SK-N-SH (cell line): ENCODE data around the gene NFATC3. TPM values are rescaled to one million over a fixed set of nuclear protein-coding genes. Genes with fewer than 3 reads are reported as not detected.

Experiments used
- CTCF ChIA-PET: fragments of 300-600, 350-600 bp; formaldehyde crosslinking; extraction: SDS; loops from one replicate; lab custom pipeline; 2021; lab: Yijun Ruan, JAX
- POLR2A ChIA-PET: fragments of 350-600 bp; sonication (Branson Sonifier 250); formaldehyde crosslinking; extraction: SDS; loops from one replicate; lab custom pipeline; 2020; ENCODE audit warnings: antibody characterized with exemption, inconsistent platforms; lab: Yijun Ruan, JAX
- DNase-seq: peaks from one replicate; pipeline ENCODE4 v3.0.0; 2012
- H2AFZ ChIP-seq: fragments of 200-600 bp; sonication (generic); 2 replicates; pipeline ENCODE4 v1.8.1; 2016; ENCODE audit warnings: antibody characterized with exemption, mild to moderate bottlenecking, low read depth
- H3F3A ChIP-seq: fragments of 200-600 bp; sonication (generic); replicated peaks from 2 replicates; pipeline ENCODE3; 2016; ENCODE audit warnings: antibody characterized with exemption, mild to moderate bottlenecking; ENCODE audit not compliant: insufficient read depth
- H3K27ac ChIP-seq, 2 experiments: fragments of 200-500 bp in 1 of 2; fragments of 200-600 bp in 1 of 2; sonication (Bioruptor generic) in 1 of 2; sonication (generic), shearing (Covaris generic) in 1 of 2; 2 replicates each; pipeline versions ENCODE4 v1.5.1 to v1.6.1; 2014 to 2016; ENCODE audit warnings: low read depth in 2 of 2, inconsistent platforms in 1 of 2, low read length in 1 of 2, mild to moderate bottlenecking in 1 of 2, mixed read lengths in 1 of 2
- H3K27me3 ChIP-seq: fragments of 200-600 bp; sonication (generic), shearing (Covaris generic); 2 replicates; pipeline ENCODE4 v1.6.1; 2016; ENCODE audit warnings: mixed run types; ENCODE audit not compliant: insufficient read depth
- H3K36me3 ChIP-seq, 2 experiments: fragments of 200-500 bp in 1 of 2; fragments of 200-600 bp in 1 of 2; sonication (Bioruptor generic) in 1 of 2; sonication (generic) in 1 of 2; replicated peaks in 1 of 2; 2 replicates each; pipeline versions ENCODE3 to v1.5.1; 2014 to 2016; ENCODE audit warnings: low read length in 1 of 2, mild to moderate bottlenecking in 1 of 2; ENCODE audit not compliant: insufficient read depth in 2 of 2, control insufficient read depth in 1 of 2
- H3K4me1 ChIP-seq, 2 experiments: fragments of 200-500 bp in 1 of 2; fragments of 200-600 bp in 1 of 2; sonication (Bioruptor generic) in 1 of 2; sonication (generic), shearing (Covaris generic) in 1 of 2; 2 replicates each; pipeline versions ENCODE4 v1.5.1 to v1.6.1; 2014 to 2016; ENCODE audit warnings: low read depth in 1 of 2, low read length in 1 of 2, mixed run types in 1 of 2; ENCODE audit not compliant: insufficient read depth in 2 of 2, control insufficient read depth in 1 of 2
- H3K4me2 ChIP-seq: fragments of 200-600 bp; sonication (generic), shearing (Covaris generic); 2 replicates; pipeline ENCODE4 v1.6.1; 2017; ENCODE audit warnings: mixed run types
- H3K4me3 ChIP-seq, 2 experiments: fragments of 200-500 bp in 1 of 2; fragments of 200-600 bp in 1 of 2; sonication (Bioruptor generic) in 1 of 2; sonication (generic), shearing (Covaris generic) in 1 of 2; 2 replicates each; pipeline versions ENCODE4 v1.5.1 to v1.8.1; 2014 to 2016; ENCODE audit warnings: low read depth in 2 of 2, inconsistent platforms in 1 of 2, low read length in 1 of 2, mild to moderate bottlenecking in 1 of 2, mixed read lengths in 1 of 2, moderate library complexity in 1 of 2
- H3K79me2 ChIP-seq: fragments of 200-600 bp; sonication (generic); 2 replicates; pipeline ENCODE4 v1.8.1; 2017; ENCODE audit warnings: mild to moderate bottlenecking; ENCODE audit not compliant: insufficient read depth
- H3K9ac ChIP-seq: fragments of 200-600 bp; sonication (generic); 2 replicates; pipeline ENCODE4 v1.6.1; 2017; ENCODE audit warnings: mixed run types
- H3K9me2 ChIP-seq: fragments of 200-600 bp; sonication (generic); 2 replicates; pipeline ENCODE4 v1.6.1; 2017; ENCODE audit warnings: mixed run types
- H3K9me3 ChIP-seq: fragments of 200-600 bp; sonication (generic); 2 replicates; pipeline ENCODE4 v1.6.1; 2017; ENCODE audit warnings: mixed run types, mild to moderate bottlenecking, moderate library complexity
- H4K20me1 ChIP-seq: fragments of 200-600 bp; sonication (generic); 2 replicates; pipeline ENCODE4 v1.6.1; 2017; ENCODE audit warnings: mild to moderate bottlenecking, mixed run types; ENCODE audit not compliant: insufficient read depth
- CHD2 ChIP-seq: fragments of 150-350 bp; IDR thresholded peaks from 2 replicates; pipeline ENCODE4 v1.6.1; 2018; ENCODE audit warnings: low read length; ENCODE audit not compliant: partially characterized antibody
- ELF1 ChIP-seq: IDR thresholded peaks from 2 replicates; pipeline ENCODE4 v1.4.0; 2012
- EP300 ChIP-seq, 2 experiments: IDR thresholded peaks; 2 replicates each; pipeline versions ENCODE4 v1.4.0 to v1.6.1; 2012; ENCODE audit warnings: borderline replicate concordance in 1 of 2, low read depth in 1 of 2, low read length in 1 of 2
- FOXJ3 ChIP-seq: sonication (generic); formaldehyde crosslinking; IDR thresholded peaks from 2 replicates; pipeline ENCODE4 v1.5.1; 2020; ENCODE audit warnings: mild to moderate bottlenecking, missing genetic modification reagents
- FOXM1 ChIP-seq: IDR thresholded peaks from 2 replicates; pipeline ENCODE4 v1.4.0; 2012; ENCODE audit warnings: low read depth, mild to moderate bottlenecking
- GABPA ChIP-seq: IDR thresholded peaks from 2 replicates; pipeline ENCODE4 v1.4.0; 2012; ENCODE audit warnings: low read depth, mild to moderate bottlenecking
- GATA2 ChIP-seq: sonication (generic); formaldehyde crosslinking; IDR thresholded peaks from 2 replicates; pipeline ENCODE4 v1.5.0; 2020; ENCODE audit warnings: mild to moderate bottlenecking, missing genetic modification reagents
- MEF2A ChIP-seq: IDR thresholded peaks from 2 replicates; pipeline ENCODE4 v1.4.0; 2012; ENCODE audit warnings: low read depth, borderline replicate concordance
- NFIC ChIP-seq: IDR thresholded peaks from 2 replicates; pipeline ENCODE4 v1.4.0; 2012; ENCODE audit warnings: borderline replicate concordance
- NRF1 ChIP-seq: IDR thresholded peaks from 2 replicates; pipeline ENCODE4 v1.6.1; 2012; ENCODE audit warnings: low read depth, mild to moderate bottlenecking, low read length
- POLR2AphosphoS5 ChIP-seq: IDR thresholded peaks from 2 replicates; pipeline ENCODE4 v1.6.1; 2012; ENCODE audit warnings: low read depth, low read length
- RAD21 ChIP-seq: IDR thresholded peaks from 2 replicates; pipeline ENCODE4 v1.6.1; 2012; ENCODE audit warnings: mild to moderate bottlenecking, low read length
- RCOR1 ChIP-seq: fragments of 150-350 bp; IDR thresholded peaks from 2 replicates; pipeline ENCODE4 v1.6.1; 2017; ENCODE audit warnings: antibody characterized with exemption, low read length
- RXRA ChIP-seq: IDR thresholded peaks from 2 replicates; pipeline ENCODE4 v1.4.0; 2012; ENCODE audit warnings: low read depth, mild to moderate bottlenecking, borderline replicate concordance
- SIN3A ChIP-seq: IDR thresholded peaks from 2 replicates; pipeline ENCODE4 v1.6.1; 2012; ENCODE audit warnings: low read depth, mild to moderate bottlenecking, low read length, moderate library complexity, borderline replicate concordance
- SMC3 ChIP-seq: IDR thresholded peaks from 2 replicates; pipeline ENCODE4 v1.6.1; 2012; ENCODE audit warnings: low read depth, low read length, improper control_type of control experiment
- TCF12 ChIP-seq: IDR thresholded peaks from 2 replicates; pipeline ENCODE4 v1.4.0; 2012
- TEAD4 ChIP-seq: IDR thresholded peaks from 2 replicates; pipeline ENCODE4 v1.4.0; 2012; ENCODE audit warnings: mild to moderate bottlenecking, borderline replicate concordance; ENCODE audit not compliant: insufficient read depth
- YY1 ChIP-seq: IDR thresholded peaks from 2 replicates; pipeline ENCODE4 v1.4.0; 2012; ENCODE audit warnings: low read depth, mild to moderate bottlenecking
- WGBS: methylation state at CpG from one replicate; pipeline ENCODE4 v1.1.6; 2017; ENCODE audit warnings: low lambda C conversion rate; 5-methylcytosine and 5-hydroxymethylcytosine counted together
- polyA plus RNA-seq, 3 experiments: library from polyadenylated mRNA; depleted of rRNA; stranded (reverse); fragments of >200 nt; gene quantifications; 2 replicates each; pipeline ENCODE4 v1.2.3, GENCODE V29; 2012
- TF ChIP-seq, protein P1 (sequence below): IDR thresholded peaks from 2 replicates; pipeline ENCODE4 v1.4.0; 2012; ENCODE audit warnings: low read depth, borderline replicate concordance
- TF ChIP-seq, protein P2 (sequence below): fragments of 200-600 bp; sonication (generic); IDR thresholded peaks from 2 replicates; pipeline ENCODE4 v1.6.1; 2017; ENCODE audit warnings: antibody characterized with exemption, mild to moderate bottlenecking, moderate library complexity
- TF ChIP-seq, protein P3 (sequence below): IDR thresholded peaks from 2 replicates; pipeline ENCODE4; 2012
- TF ChIP-seq, protein P4 (sequence below): IDR thresholded peaks from 2 replicates; pipeline ENCODE4 v1.4.0; 2012; ENCODE audit warnings: low read depth, borderline replicate concordance
- TF ChIP-seq, protein P5 (sequence below): IDR thresholded peaks from 2 replicates; pipeline ENCODE4 v1.4.0; 2012; ENCODE audit warnings: low read depth

Gene NFATC3
- polyA plus RNA-seq, 1 of the 3 experiments (the other 2 are of a cell fraction), result 5.7 TPM

DNA sequence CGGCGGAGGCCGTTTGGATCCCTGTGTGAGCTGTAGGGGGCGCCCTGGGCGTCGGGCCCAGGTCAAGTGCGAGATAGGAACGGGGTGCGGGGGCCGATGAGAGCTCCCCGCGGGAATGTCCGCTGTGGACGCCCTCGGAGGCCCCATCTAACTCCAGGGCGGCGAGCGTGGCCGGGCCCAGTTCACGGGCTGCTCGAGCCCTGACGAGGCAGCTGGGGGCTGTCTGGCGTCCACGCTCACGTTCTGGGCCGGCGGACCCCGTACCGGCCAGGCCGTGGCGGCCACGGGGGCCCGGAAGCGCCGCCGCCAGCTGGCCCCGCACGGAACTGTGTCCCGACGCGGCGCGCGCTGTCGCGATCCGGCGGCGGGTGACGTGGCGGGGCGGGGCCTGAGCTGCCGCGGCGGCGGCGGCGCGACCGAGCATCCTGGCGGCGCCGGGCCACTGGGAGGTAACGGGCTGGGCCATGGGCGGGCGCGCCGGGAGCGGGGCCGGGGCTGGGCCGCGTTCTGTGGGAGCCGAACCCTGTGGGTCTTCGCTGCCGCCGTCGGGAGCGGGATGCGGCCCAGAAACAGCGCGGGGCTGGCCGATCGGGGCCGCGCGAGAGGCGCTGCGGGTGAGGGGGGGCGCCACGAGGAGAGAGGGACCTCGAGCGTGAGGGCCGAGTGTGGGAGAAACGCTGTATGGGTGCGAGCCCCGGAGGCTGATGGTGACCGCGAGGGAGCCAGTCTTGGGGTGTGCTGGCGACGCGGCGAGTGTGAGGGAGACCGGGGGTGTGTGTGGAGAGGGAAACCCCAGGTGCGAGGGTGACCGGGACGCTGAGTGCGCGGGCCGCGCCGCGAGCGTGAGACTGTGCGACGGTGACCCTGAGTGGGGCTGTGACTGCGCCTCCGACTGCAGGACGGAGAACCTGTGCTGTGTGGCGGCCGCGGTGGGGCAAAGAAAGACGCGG, 179.2 kb downstream of the NFATC3 start, which contains the start of gene SLC7A6:
SLC7A6 (plus strand) TSS at position 399 of the 950 bp plus-strand sequence. CDS start 10,201 bp downstream, outside the sequence.
- Histone ChIP-seq H3F3A (peaks cover 22% of the 10 kb centered on the region), H3K36me3 (peaks cover 9 to 10% of the 10 kb centered on the region in 2 experiments), H3K27ac (peak within 1 kb of the TSS; percentile 87 to 89), H3K9ac (peak within 1 kb of the TSS; percentile 91), H4K20me1 (peaks cover 2% of the 10 kb centered on the region; the same call in 1 of the 2 replicates), H3K27me3 (no peaks in the 10 kb centered on the region), H3K79me2 (peaks cover 49% of the 10 kb centered on the region), H2AFZ (peak within 1 kb of the TSS; percentile 77), H3K9me3 (no peaks in the 10 kb centered on the region), H3K4me1 (peaks cover 0 to 4% of the 10 kb centered on the region in 2 experiments; a peak in 2 of 4 replicates), H3K4me3 (peak within 1 kb of the TSS; percentile 65 to 80), H3K4me2 (peak within 1 kb of the TSS; percentile 91), H3K9me2 (no peaks in the 10 kb centered on the region)
- TF ChIP-seq, protein P1, sequence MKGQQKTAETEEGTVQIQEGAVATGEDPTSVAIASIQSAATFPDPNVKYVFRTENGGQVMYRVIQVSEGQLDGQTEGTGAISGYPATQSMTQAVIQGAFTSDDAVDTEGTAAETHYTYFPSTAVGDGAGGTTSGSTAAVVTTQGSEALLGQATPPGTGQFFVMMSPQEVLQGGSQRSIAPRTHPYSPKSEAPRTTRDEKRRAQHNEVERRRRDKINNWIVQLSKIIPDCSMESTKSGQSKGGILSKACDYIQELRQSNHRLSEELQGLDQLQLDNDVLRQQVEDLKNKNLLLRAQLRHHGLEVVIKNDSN, result no peak
- no peak for TF ChIP-seq TCF12
- TF ChIP-seq, protein P2, sequence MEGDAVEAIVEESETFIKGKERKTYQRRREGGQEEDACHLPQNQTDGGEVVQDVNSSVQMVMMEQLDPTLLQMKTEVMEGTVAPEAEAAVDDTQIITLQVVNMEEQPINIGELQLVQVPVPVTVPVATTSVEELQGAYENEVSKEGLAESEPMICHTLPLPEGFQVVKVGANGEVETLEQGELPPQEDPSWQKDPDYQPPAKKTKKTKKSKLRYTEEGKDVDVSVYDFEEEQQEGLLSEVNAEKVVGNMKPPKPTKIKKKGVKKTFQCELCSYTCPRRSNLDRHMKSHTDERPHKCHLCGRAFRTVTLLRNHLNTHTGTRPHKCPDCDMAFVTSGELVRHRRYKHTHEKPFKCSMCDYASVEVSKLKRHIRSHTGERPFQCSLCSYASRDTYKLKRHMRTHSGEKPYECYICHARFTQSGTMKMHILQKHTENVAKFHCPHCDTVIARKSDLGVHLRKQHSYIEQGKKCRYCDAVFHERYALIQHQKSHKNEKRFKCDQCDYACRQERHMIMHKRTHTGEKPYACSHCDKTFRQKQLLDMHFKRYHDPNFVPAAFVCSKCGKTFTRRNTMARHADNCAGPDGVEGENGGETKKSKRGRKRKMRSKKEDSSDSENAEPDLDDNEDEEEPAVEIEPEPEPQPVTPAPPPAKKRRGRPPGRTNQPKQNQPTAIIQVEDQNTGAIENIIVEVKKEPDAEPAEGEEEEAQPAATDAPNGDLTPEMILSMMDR, result peak; percentile 77
- TF ChIP-seq POLR2AphosphoS5, result peak; percentile 41; the same call in 1 of the 2 replicates
- 0 out of 2 replicates have a peak, but pooled peaks have one; percentile 36 for TF ChIP-seq GABPA
- no peak for TF ChIP-seq SMC3
- TF ChIP-seq RCOR1, result 0 out of 2 replicates have a peak, but pooled peaks have one; percentile 13
- TF ChIP-seq SIN3A, result peak; percentile 12; the same call in 1 of the 2 replicates
- TF ChIP-seq RXRA, result no peak
- no peak for TF ChIP-seq GATA2
- no peak; the same call in 1 of the 2 replicates for TF ChIP-seq RAD21
- TF ChIP-seq ELF1, result 0 out of 2 replicates have a peak, but pooled peaks have one; percentile 34
- no peak for TF ChIP-seq MEF2A
- peak in 1 of 2 experiments; percentile 23; a peak in 1 of 4 replicates for TF ChIP-seq EP300 (IDR thresholded peaks at IDR 0.05; ENCODE audit: borderline replicate concordance in 1 of 2, low read depth in 1 of 2, low read length in 1 of 2)
- TF ChIP-seq FOXJ3 (CRISPR knock-in tag), result no peak
- TF ChIP-seq, protein P3, sequence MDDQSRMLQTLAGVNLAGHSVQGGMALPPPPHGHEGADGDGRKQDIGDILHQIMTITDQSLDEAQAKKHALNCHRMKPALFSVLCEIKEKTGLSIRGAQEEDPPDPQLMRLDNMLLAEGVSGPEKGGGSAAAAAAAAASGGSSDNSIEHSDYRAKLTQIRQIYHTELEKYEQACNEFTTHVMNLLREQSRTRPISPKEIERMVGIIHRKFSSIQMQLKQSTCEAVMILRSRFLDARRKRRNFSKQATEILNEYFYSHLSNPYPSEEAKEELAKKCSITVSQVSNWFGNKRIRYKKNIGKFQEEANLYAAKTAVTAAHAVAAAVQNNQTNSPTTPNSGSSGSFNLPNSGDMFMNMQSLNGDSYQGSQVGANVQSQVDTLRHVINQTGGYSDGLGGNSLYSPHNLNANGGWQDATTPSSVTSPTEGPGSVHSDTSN, result no peak
- no peak for TF ChIP-seq NFIC
- no peak for TF ChIP-seq FOXM1
- TF ChIP-seq, protein P4, sequence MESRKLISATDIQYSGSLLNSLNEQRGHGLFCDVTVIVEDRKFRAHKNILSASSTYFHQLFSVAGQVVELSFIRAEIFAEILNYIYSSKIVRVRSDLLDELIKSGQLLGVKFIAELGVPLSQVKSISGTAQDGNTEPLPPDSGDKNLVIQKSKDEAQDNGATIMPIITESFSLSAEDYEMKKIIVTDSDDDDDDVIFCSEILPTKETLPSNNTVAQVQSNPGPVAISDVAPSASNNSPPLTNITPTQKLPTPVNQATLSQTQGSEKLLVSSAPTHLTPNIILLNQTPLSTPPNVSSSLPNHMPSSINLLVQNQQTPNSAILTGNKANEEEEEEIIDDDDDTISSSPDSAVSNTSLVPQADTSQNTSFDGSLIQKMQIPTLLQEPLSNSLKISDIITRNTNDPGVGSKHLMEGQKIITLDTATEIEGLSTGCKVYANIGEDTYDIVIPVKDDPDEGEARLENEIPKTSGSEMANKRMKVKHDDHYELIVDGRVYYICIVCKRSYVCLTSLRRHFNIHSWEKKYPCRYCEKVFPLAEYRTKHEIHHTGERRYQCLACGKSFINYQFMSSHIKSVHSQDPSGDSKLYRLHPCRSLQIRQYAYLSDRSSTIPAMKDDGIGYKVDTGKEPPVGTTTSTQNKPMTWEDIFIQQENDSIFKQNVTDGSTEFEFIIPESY, result 0 out of 2 replicates have a peak, but pooled peaks have one; percentile 48
- TF ChIP-seq CHD2, result no peak
- TF ChIP-seq, protein P5, sequence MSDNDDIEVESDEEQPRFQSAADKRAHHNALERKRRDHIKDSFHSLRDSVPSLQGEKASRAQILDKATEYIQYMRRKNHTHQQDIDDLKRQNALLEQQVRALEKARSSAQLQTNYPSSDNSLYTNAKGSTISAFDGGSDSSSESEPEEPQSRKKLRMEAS, result peak; percentile 87
- TF ChIP-seq TEAD4, result no peak
- no peak for TF ChIP-seq YY1
- TF ChIP-seq NRF1, result no peak
- 2% methylated on average over 45 of the region's 123 CpGs for WGBS
- POLR2A ChIA-PET, result interaction anchor here (0.5 to 3.1 kb wide), 11 partner anchors 8 to 270 kb away, joined by 3 to 16 read pairs (median 3); partner anchors contain the start of genes NFATC3, PLA2G15, PRMT7 and SLC7A6OS
- peak; percentile 93 for DNase-seq
- CTCF ChIA-PET, result interaction anchor here (0.6 to 13.8 kb wide), 30 partner anchors 8 to 1400 kb away, joined by 3 to 355 read pairs (median 4); partner anchors contain the start of genes PLA2G15, PRMT7 and SLC7A6OS
